Measurements from ENCODE around the gene PIP5K1B.

The PIP5K1B gene

GRCh38 chr9:68709291-68710110, 4.5 kb downstream of the PIP5K1B start:
- no peak for DNase-seq

GRCh38 chr9:68710111-68710471, 5.1 kb downstream of the PIP5K1B start:
- no peak for DNase-seq

DNA sequence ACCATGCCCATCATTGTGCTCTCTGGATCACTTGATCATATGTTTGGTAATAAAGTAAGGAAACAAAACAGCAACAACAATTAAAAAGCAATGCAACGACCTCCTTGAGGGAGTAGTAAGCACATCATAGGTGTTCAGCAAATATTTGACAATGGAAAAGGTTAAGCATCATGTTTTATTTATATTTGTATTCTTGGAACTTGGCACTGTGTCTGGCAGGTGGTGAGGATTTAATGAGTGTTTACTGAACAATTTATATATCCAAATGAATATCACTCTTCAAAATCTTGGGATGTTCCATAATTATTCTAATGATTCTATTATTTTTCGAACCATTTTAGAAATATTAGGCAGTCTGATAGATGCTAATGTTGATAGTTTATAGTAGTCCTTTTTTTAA, 6.2 kb downstream of the PIP5K1B start:
- no peak for DNase-seq

DNA sequence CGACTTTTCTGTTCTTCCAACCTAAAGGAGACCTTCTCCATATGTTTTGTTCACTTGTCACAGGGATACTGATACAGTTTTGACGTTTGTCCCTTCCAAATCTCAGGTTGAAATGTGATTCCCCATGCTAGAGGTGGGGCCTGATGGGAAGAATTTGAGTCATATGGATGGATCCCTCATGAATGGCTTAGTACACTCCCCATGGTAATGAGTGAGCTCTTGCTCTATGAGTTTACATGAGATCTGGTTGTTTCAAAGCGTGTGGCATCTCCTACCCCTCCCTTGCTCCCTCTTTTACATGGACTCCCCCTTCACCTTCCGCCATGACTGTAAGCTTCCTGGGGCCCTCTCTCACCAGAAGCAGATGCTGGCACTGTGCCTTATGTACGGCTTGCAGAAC, 6.9 kb downstream of the PIP5K1B start:
- DNase-seq, result no peak

DNA sequence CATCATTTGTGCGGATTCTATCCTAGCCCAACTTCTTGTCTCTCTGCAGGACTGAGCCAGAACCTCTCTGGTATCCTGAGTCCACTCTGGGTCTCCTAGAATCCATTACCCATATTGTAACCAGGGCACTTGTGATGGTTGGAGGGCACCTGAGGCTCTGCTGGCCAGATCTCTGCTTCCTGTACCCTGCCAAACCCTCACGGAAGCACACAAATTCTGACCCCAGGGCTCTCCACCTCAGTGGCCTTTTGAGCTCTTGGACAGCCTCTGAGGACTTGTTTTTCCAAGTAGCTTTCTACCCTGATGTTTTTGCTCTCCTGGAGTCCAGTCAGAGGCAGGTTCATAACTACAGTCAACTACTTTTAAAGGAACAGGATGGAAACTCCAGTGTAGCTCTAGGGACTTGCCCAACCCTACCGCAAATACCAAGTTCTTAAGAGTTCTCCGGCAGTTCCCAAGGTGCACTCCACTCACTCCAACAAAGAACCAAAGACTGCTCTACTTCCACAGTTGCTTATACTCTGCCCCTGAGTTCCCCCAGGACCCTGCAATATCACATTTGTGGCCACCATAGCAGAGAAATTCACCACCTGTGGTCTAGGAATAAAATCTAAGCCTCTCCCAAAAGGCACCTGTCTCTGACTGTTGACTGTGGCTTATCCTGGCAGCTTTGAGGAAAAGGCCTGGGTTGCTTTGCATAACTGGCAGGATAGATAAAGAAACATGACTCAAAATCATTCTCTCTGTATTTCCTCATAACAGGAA, 9.6 kb downstream of the PIP5K1B start:
- DNase-seq, result no peak

GRCh38 chr9:68715181-68715456, 10.1 kb downstream of the PIP5K1B start:
- no peak for DNase-seq

DNA sequence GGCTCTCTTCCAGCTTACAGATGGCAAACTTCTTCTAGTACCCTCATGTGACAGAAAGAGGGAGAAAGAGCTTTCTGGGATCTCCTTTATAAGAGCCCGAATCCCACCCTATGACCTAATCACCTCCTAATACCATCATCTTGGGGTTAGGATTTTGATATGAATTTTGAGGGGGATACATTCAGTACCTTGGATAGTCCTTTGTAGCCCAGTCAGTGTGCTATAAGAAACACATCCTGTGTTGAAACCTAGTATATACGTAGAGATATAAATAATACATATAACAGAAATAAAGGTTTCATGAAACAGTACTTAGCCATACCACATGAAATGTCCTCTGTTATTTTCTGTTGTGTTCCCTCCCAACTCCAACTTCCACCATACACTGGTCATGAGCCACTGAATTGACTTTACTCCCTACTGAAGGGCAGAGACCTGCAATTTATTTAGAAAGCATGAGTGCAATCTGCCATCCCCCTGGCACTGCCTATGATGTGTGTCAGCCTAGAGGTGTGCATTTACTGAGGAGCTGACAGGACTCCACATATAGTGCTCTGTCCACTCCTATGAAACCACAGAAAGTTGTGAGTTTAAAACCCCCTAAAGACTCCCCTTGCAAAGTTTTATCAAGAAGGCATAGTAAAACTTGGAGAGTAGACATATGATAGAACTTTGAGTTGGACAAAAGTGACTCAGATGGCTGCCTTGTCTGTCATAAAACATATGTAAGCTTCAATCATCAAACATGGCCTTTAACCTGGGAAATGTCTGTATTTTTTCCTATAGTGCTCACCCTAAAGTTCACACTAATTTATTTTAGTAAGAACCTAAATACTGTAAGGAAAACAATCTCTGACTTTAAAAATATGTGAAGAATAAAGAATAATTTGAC, 12.8 kb downstream of the PIP5K1B start:
- DNase-seq, result no peak

- no peak for DNase-seq
Observed at GRCh38 chr9:68719847-68720246, 14.8 kb downstream of the PIP5K1B start.

DNA sequence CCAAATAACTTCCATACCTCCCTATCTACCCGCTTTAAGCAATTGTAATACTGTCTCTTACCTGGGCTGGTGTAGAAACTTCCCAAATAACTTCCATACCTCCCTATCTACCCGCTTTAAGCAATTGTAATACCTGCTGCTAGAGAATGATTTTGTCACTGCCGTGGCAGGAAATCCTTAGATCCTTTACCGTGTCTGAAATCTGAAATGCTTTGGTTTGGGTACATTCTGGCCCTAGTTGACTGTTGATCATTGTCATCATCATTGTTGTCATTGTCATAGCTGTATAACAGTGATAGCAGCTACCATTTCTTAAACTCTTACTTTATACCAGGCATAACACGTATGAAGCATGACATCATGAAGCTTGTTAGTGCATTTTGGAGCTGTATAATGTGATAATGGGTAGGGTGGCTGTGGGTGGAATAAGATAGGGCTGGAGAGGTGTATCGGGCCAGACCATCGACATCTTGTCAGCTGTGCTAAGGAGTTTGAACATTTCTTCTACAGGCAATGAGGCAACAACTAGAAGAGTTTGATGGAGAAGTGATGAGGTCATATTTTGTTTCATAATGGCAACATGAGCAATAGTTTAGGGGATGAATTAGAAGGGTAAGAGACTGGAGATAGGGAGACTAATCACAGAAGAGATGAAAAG, 15.7 kb downstream of the PIP5K1B start:
- DNase-seq, result no peak

- no peak for DNase-seq
Observed at GRCh38 chr9:68721666-68722330, 16.8 kb downstream of the PIP5K1B start.

- DNase-seq, result no peak
Observed at GRCh38 chr9:68725070-68725469, 20.0 kb downstream of the PIP5K1B start.

DNA sequence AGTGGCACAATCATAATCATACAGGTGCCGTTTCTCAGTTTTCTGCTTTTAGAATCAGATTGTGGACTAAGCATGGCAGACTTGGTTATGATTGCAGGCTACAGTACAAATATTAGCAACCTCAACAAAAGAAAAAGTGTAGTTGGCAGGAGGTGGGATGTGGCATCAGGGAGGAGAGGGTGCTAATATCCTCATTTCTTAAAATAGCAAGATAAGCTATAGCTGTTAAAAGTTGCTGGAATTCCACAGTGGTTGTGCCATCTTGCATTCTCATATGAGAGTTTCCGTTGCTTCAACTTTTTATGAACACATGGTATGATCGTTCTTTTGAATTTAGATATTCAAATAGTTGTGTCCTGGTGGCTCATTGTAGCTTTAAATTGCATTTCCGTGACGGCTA, 21.4 kb downstream of the PIP5K1B start:
- DNase-seq, result no peak

DNA sequence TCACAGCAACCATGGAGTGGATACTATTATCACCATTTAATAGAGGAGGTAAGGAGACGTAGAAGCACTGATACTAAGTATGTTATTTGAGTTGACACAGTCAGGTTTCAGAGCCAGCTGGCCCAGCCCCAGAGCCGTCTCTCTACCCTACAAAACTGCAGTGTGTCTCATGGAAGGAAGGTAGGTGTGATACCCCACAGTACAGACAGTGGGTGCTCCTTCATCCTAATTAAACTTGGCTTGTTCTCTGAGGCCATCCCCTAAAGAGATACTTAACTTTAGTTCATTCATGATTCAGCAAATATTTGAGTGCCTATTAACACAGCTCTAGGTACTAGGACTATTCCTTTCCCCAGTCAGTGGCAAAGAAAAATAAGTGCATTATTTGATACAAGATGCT, 22.6 kb downstream of the PIP5K1B start:
- no peak for DNase-seq

DNA sequence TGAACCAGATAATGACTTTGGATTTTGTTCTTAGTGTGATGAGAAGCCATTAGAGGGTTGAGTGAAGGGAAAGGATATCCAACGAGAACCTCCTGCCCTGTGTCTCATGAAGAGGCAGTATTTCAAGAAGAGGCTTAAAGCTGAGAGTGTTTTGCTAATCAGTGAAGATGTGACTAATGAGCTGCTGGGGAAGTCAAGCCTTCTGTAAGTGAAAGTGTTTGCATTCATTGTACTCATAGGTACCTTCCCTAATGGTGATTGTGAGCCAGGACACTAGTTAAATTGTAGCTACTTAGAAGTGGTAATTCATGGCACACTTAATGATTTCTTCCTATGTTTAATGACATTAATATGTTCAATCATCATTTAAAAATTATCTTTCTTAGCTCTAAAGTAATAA, 23.7 kb downstream of the PIP5K1B start:
- DNase-seq, result no peak

GRCh38 chr9:68730570-68731235, 25.7 kb downstream of the PIP5K1B start:
- no peak for DNase-seq

- DNase-seq, result no peak
Observed at GRCh38 chr9:68731857-68732256, 26.8 kb downstream of the PIP5K1B start.

DNA sequence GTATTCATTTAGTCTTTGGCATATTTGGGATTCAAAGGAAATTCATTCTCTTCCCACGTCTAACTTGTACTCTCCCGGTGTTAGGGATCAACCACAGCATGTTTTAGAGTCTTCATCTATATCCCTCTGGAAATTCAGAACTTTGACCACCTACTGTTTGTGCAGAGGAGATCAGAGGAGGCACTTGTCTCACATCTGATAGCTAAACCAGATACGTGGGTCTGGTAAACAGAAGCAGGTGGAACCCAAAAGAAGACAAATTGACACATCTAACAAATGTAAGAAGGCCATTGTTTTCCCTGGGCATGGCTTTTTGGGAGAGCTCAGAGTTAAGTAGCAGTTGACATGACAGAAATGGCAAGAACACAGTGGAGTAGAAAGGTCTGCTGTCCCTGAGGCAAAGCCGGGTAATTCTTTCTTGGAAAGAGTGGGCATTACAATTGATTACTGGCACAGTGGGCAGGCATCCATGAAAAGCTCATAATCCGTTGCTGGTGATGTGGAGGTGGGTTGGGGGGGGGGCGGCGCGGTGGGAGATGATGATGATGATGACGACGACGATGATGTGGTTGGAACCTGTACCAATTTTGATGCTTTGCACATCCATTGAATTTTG, 27.5 kb downstream of the PIP5K1B start:
- no peak for DNase-seq

DNA sequence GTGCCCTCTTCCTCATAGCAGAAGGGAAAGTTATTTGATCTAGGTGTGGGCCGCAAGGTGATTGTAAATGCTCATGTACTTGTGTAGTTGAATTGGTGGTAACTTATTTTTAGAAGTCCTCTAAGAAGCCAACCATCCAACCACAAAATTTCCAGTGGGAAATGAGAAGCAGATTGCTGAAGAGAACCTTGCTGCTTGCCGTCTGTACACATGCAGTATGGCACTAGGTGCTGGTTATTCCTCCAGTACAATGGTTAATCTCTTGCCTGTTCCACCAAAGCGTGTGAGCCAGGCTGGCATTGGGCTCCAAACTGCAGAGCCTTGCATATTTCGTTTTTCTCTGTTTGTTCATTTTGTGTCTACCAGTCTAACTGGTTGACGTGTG, 28.0 kb downstream of the PIP5K1B start:
- DNase-seq, result no peak

DNA sequence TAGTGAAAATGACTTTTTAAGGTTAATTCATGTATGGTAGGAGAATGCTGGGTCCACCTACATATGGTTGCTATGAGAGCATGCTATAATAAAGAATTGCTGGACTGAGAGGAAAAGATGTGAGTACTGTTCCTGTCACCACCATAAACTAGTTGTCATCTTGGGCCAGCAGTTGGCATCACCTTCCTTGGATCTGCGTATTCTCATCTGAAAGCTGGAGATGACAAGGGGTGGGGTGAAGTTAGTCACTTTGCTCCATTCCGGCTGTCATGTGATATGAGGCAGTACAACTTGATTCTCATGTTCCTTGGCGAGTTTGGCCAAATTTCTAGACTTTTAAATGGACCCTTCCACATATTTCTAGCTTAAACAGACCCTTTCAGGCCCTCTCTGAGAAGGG, 33.3 kb downstream of the PIP5K1B start:
- DNase-seq, result no peak

DNA sequence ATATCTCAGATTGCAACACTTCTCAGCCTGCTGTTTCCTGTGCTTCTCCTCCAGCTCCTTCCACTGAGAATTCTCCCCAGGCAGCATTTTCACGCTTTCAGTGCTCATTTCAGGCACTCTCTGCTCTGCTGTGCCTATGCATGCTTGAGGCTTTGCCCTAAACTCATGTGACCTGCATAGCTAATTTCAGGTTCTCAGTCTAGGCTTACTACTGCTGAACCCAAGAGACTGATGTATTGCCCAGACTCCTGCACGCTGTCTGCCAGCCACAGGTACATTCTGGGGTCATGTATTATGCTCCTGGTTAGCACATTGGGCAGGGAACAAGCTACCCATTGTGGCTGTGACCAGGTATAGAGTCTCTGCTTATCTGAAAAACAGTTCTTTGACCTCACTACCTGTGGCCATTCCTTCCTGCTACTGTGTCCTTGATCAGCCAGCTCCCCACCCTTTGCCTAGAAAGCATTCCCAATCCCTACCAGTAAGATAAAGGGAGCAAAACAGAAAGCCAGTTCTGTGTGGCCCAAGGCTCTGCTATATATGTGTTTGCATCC, 34.7 kb downstream of the PIP5K1B start:
- DNase-seq, result no peak

DNA sequence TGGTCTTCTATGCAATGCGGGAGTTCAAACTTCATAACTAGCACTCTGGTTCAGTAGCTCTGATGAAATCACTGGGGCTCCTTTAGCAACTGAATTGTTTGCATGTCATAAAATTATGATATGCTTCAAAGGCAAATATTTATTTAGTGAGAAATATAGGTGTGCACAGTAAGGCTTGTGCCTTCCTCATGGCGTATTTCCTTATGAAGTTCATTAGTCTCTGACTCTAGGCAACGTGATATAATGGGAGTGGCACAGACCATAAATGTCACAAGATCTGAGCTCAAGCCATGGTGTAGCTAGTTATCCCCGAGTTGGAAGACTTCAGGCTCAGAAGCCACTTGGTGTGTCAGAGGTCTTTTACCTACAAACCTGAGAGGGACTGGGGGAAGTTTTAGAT, 35.5 kb downstream of the PIP5K1B start:
- no peak for DNase-seq

Data from NCI-H1436 (cell line).